Activated naive CD4-positive, alpha-beta T cell treated with anti-CD3 and anti-CD28 coated beads, Interleukin-2, amount 50 U/mL, for 24 hours (primary cell): Measurements from ENCODE around the gene TRAPPC2.
"Not testable (repeated sequence)": the region's sequence is repeated elsewhere in the genome, so short reads cannot be mapped to it uniquely, and the experiment has no call there.

Experiments
- H3K27ac Mint-ChIP-seq: one replicate; pipeline ENCODE4 v1.8.0; 2021; ENCODE audit warnings: mild to moderate bottlenecking, mixed read lengths
- H3K27me3 Mint-ChIP-seq: one replicate; pipeline ENCODE4 v1.8.0; 2021; ENCODE audit warnings: mixed read lengths
- H3K36me3 Mint-ChIP-seq: one replicate; pipeline ENCODE4 v1.8.0; 2021; ENCODE audit warnings: mixed read lengths
- H3K4me1 Mint-ChIP-seq: one replicate; pipeline ENCODE4 v1.8.0; 2021; ENCODE audit warnings: mixed read lengths
- H3K4me3 Mint-ChIP-seq: one replicate; pipeline ENCODE4 v1.8.0; 2021; ENCODE audit warnings: mild to moderate bottlenecking, mixed read lengths
- H3K9me3 Mint-ChIP-seq: one replicate; pipeline ENCODE4 v1.8.0; 2021; ENCODE audit warnings: mixed read lengths

The TRAPPC2 gene

DNA sequence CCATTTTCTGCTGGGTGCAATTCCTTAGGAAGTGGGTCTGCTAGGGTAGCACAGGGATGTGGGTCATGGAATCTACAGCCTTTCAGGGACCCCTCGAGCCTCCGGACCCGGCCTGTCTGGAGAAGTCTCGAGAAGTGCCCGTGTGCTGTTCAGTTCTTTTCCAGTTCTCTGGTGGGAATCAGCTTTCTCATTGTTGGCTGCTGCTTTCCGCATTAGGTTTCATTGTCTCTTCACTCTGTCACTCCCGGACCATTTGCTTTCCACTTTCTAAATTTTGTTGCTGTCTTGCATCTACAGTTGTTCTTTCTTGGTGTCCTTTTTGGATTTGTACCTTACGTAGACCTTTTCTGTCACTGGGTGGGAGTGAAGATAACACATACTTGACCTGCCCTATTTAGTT, 39.4 kb downstream of the TRAPPC2 start:
- Mint-ChIP-seq H3K9me3 (no peaks in the 10 kb centered on the region), H3K36me3 (peaks cover 4% of the 10 kb centered on the region), H3K27me3 (no peaks in the 10 kb centered on the region), H3K4me3 (no peak overlapping the region), H3K4me1 (peaks cover 66% of the 10 kb centered on the region), H3K27ac (peak overlapping the region; percentile 4)

DNA sequence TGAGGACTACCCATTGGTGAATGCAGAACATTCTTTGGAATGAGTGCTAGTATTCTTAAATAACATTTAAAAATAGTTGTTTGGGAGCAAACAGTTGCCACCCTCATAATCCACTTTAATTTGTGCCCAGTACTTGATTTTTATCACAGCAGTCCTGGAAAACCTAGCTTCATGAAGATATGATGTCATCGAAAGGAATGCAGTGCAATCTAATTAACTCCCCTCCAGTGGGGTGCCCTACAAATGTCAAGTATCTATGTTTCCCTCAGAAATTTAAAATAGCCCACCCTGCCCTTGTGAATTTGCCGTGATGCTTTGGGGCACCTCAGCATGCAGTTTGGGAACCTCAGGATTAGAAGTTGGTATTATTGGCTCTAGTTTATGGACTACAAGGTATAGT, 40.1 kb downstream of the TRAPPC2 start:
- Mint-ChIP-seq H3K27me3 (no peaks in the 10 kb centered on the region), H3K4me1 (peaks cover 63% of the 10 kb centered on the region), H3K4me3 (no peak overlapping the region), H3K27ac (no peak overlapping the region), H3K9me3 (no peaks in the 10 kb centered on the region), H3K36me3 (peaks cover 4% of the 10 kb centered on the region)

DNA sequence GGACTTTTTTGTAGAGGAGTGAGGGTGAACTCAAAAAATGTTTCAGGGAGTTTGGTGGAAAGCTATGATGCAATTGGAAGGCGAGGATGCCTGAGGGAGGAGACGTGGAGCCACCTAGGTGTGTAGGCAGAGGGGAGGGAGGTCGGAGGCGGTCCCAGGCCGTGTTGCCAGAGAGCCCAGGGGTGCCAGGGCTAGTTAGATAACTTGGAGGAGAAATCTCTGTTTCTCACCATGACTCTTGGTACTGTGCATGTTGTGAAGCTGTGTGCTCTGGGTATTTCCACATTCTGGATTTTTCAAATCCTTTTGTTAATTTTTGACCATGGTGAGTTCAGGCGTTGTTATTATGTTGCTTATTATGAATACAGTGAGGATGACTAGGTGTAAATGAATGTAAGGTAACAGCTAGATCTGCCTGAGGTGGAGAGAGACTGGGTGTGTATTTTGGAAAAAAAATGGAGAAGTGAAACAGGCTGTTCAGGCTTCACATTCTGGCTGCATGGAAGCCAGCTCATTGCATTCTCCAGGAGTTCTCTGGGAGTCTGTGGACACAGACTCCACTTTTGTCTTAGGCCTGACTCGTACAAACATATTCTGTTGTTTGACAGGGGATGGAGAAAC, 41.0 kb downstream of the TRAPPC2 start:
- peak overlapping the region; percentile 85 for H3K27ac Mint-ChIP-seq
- no peaks in the 10 kb centered on the region for H3K9me3 Mint-ChIP-seq
- peaks cover 61% of the 10 kb centered on the region for H3K4me1 Mint-ChIP-seq
- H3K27me3 Mint-ChIP-seq, result no peaks in the 10 kb centered on the region
- peaks cover 4% of the 10 kb centered on the region for H3K36me3 Mint-ChIP-seq
- H3K4me3 Mint-ChIP-seq, result peak overlapping the region; percentile 53

DNA sequence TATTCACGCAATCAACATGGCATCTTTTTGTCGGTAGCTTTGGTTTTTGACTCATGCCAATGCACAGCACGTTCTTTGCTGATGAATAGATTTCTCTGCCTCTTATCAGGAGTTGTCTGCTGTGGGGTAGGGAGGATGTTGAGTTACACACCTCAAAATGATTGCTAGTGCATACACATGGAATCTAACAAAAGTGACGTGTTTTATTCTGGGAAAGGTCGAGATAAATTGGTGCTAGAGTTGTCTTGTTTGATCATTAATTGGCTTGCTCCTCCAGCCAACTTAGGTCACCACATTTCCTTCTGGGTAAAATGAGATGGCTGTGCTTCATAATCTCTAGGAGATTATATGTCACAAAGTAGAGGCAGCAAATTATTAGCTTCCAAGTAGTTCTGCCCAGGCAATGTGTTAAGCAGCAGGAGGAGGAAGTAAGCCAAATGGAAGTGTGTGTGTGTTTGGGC, 41.6 kb downstream of the TRAPPC2 start:
- Mint-ChIP-seq H3K27ac (peak overlapping the region; percentile 85), H3K27me3 (no peaks in the 10 kb centered on the region), H3K9me3 (no peaks in the 10 kb centered on the region), H3K4me3 (peak overlapping the region; percentile 53), H3K36me3 (peaks cover 4% of the 10 kb centered on the region), H3K4me1 (peaks cover 67% of the 10 kb centered on the region)

DNA sequence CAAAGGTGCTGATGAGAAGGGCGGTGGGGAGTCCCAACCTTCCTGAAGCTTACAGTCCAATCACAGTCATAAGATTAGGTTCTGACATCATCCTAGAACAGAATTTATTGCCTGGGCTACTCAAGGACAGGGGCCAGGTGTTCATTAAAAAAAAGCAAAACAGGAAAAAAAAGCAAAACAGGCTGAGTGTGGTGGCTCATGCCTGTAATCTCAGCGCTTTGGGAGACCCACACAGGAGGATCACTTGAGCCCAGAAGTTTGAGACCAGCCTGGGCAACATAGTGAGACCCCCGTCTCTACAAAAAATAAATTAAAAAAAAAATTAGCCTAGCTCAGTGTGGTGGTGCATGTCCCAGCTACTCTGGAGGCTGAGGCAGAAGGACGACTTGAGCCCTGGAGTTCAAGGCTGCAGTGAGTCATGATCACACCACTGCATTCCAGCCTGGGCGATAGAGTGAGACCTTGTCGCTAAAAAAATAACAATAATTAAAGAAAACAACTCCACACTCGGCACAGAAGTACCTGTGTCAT, 42.5 kb downstream of the TRAPPC2 start:
- H3K36me3 Mint-ChIP-seq, result peaks cover 3% of the 10 kb centered on the region
- H3K27ac Mint-ChIP-seq, result peak overlapping the region; percentile 59
- H3K27me3 Mint-ChIP-seq, result no peaks in the 10 kb centered on the region
- no peaks in the 10 kb centered on the region for H3K9me3 Mint-ChIP-seq
- H3K4me1 Mint-ChIP-seq, result peaks cover 68% of the 10 kb centered on the region
- H3K4me3 Mint-ChIP-seq, result peak overlapping the region; percentile 54

DNA sequence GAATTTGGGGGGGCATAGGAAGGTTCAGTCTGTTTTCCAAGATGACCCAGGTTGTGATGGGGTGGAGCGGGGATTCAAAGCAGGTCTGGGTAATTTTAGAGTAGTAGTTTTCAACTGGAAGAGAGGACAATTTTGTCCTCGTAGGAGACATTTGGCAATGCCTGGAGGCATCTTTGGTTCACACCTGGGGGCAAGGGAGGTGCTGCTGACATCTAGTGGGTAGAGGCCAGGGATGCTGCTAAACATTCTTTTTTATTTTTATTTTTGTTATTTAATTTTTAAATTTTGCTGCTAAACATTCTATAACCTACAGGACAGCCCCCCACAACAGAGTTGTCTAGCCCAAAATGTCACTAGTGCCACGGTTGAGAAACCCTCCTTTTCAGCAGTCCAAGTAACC, 43.6 kb downstream of the TRAPPC2 start:
- Mint-ChIP-seq H3K4me1 (peaks cover 61% of the 10 kb centered on the region), H3K4me3 (peak overlapping the region; percentile 93), H3K9me3 (no peaks in the 10 kb centered on the region), H3K27me3 (no peaks in the 10 kb centered on the region), H3K36me3 (peaks cover 3% of the 10 kb centered on the region), H3K27ac (peak overlapping the region; percentile 96)

DNA sequence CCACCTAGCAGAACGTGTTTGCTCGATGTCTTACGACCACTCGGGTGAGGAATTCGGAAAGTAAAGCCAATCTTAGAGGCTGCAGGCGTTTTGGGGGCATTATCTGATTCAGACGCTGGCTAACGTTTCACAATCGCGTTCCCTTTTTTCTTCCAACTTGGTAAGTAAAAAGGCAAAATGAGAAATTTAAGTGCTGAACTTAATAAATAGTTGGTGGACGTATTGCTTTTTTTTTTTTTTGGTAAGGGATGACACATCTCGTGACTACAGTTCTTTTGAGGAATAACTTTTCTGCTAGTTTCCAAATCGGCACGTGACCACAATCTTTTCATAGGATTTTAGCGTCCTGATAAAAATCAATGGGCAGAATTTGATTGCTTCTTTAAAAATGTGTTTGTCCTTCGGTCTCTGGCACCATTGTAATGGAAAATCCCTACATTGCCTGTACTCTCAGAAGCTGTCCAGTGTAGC, 44.6 kb downstream of the TRAPPC2 start:
- no peaks in the 10 kb centered on the region for H3K9me3 Mint-ChIP-seq
- peak overlapping the region; percentile 93 for H3K4me3 Mint-ChIP-seq
- H3K4me1 Mint-ChIP-seq, result peaks cover 61% of the 10 kb centered on the region
- peaks cover 5% of the 10 kb centered on the region for H3K36me3 Mint-ChIP-seq
- H3K27me3 Mint-ChIP-seq, result no peaks in the 10 kb centered on the region
- H3K27ac Mint-ChIP-seq, result peak overlapping the region; percentile 96

DNA sequence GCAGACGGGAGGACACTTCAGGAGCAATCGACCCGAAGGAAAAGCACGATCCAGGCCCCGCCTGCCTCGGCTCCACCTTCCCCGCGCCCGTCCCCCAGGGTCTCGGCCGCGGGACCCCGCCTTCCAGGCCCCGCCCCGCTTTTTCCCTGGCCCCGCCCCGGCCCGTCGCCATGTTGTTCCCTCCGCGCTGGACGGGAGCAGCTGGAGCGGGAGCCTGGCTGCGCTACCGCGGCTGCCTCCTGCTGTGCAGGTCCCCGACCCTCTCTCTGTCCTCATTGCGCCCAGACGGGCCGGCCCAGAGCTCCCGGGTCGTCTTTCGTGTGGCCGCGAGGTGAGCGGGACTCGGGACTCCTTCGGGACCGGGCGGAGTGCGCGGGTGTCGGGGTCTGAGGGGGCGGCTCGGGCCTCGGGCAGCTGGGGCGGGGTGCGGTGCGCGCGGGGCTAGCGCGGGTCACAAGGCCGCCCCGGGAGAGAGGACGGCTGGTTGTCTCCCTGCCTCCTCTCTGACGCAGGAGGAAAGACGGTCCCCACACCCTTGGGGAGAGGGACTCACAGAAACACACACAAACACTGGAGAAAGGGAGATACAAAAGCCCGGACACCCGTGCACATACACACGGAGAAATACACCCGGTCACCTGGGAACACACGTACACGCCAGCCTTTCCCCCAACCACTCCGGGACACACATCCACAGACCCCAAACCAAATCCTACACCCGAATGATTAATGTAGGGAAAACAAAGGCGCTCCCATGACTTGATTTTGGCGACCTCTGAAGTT, 45.3 kb downstream of the TRAPPC2 start, which contains the start of gene RAB9A:
Gene RAB9A (plus strand): TSS at position 171 of the 783 bp plus-strand sequence. CDS start 19,619 bp downstream, outside the sequence.
- no peaks in the 10 kb centered on the region for H3K27me3 Mint-ChIP-seq
- H3K4me1 Mint-ChIP-seq, result peaks cover 64% of the 10 kb centered on the region
- peaks cover 5% of the 10 kb centered on the region for H3K36me3 Mint-ChIP-seq
- H3K27ac Mint-ChIP-seq, result peak within 1 kb of the TSS; percentile 96
- H3K4me3 Mint-ChIP-seq, result peak within 1 kb of the TSS; percentile 93
- no peaks in the 10 kb centered on the region for H3K9me3 Mint-ChIP-seq

DNA sequence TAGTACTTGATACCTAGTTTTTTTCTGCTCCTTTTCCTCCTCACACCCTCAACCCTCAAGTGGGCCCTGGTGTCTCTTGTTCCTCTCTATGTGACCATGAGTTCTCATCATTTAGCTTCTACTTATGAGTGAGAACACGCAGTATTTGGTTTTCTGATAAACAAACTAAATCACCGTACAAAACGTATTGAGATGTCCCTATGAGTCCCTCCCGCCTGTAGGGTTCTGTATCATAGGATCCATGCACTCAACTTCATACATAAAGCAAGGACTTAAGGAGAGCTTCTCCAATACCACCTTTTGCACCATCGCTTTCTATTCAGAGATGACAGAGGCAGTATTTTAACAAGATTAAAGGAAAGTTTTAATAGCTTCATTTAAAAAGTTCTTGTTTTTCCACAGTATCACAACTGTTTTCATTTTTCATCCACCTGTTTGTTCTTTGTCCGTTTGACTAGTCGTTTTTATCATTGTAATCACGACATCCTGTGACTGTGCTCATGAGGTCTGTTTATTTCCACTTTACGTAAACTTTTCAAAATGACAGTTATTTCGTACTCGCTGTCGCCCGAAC, 45.9 kb downstream of the TRAPPC2 start:
- Mint-ChIP-seq H3K4me3 (peak overlapping the region; percentile 93), H3K9me3 (no peaks in the 10 kb centered on the region), H3K36me3 (peaks cover 8% of the 10 kb centered on the region), H3K4me1 (peaks cover 64% of the 10 kb centered on the region), H3K27ac (peak overlapping the region; percentile 96), H3K27me3 (no peaks in the 10 kb centered on the region)

DNA sequence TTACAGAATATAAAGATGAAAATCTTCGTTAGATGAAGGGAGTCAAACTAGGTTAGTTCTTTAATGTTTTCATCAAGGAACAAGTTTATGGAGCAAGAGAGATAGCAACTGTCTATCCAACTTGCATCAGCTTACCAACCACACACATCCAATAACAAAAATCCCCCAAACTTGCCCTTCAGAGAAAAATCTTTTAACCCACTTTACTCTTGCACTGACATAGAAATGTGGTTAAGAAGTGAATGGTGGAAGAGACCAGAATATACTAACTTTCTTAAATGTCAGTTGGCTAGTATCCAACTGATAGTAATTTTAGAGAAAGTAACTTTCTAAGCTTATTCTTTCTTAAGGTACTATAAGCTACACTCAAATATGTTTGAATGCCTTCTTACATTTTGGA, 47.2 kb downstream of the TRAPPC2 start:
- Mint-ChIP-seq H3K4me3 (peak overlapping the region; percentile 43), H3K27ac (peak overlapping the region; percentile 94), H3K9me3 (no peaks in the 10 kb centered on the region), H3K36me3 (peaks cover 5% of the 10 kb centered on the region), H3K27me3 (no peaks in the 10 kb centered on the region), H3K4me1 (peaks cover 51% of the 10 kb centered on the region)

DNA sequence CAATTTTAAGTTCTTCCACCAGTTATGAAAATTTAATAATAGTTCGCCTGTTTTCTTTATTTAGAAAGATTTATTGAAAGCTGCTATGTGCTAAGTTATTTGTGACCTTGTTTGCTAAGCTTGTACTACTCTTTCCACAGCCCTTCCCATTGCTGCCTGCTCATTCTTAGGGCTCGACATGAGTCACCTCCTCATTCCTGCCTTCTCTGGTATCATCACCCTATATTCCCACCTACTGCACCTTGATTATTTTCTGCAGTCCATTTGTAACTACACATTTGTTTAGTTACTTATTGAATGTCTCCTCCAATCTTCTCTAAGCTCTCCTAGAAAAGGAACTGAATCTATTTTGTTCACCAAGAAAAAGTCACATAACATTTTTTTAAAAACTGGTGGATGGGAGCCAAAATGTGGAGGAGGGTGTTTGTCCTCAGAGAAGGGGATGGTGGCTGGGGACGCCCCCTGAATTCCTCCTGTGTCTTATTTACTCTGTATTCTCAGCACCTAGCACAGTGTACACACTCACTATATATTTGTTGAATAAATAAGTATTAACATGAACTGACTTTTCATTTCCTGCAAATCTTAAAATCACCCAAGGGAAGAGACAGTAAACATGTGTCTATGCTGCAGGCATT, 49.2 kb downstream of the TRAPPC2 start:
- no peaks in the 10 kb centered on the region for H3K27me3 Mint-ChIP-seq
- H3K27ac Mint-ChIP-seq, result peak overlapping the region; percentile 89
- peaks cover 38% of the 10 kb centered on the region for H3K4me1 Mint-ChIP-seq
- peaks cover 5% of the 10 kb centered on the region for H3K36me3 Mint-ChIP-seq
- no peaks in the 10 kb centered on the region for H3K9me3 Mint-ChIP-seq
- no peak overlapping the region for H3K4me3 Mint-ChIP-seq

DNA sequence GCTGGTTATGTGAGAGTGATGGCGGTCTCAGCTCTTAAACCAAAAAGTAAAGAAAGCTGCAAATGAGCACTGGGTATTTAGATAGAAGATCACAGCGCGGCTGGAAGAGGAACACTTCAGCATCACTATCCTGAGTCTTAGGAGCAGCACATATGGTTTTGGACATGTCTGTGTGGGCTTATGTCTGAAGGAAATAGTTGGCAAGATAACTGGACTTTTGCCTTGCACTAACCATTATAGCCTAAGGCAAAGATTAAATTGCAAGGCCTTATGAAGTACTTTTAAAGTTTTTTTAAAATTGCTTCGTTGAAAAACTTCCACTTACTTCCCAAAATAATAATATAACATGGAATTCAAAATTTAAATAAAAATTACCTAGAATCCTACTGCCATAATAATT, 50.1 kb downstream of the TRAPPC2 start:
- peaks cover 5% of the 10 kb centered on the region for H3K36me3 Mint-ChIP-seq
- no peaks in the 10 kb centered on the region for H3K27me3 Mint-ChIP-seq
- H3K4me1 Mint-ChIP-seq, result peaks cover 36% of the 10 kb centered on the region
- no peaks in the 10 kb centered on the region for H3K9me3 Mint-ChIP-seq
- H3K27ac Mint-ChIP-seq, result no peak overlapping the region
- no peak overlapping the region for H3K4me3 Mint-ChIP-seq

DNA sequence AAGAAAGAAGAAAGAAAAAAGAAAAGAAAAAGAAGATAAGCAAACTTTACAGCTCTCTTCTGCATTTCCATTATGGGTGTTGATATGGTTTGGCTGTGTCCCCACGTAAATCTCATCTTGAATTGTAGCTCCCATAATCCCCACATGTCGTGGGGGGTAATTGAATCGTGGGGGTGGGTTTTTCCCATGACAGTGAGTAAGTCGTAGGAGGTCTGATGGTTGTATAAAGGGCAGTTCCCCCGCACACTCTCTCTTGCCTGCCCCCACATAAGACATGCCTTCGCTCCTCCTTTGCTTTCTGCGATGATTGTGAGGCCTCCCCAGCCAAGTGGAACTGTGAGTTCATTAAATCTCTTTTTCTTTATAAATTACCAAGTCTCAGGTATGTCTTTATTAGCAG, 52.8 kb downstream of the TRAPPC2 start:
- H3K27ac Mint-ChIP-seq, result no peak overlapping the region
- peaks cover 5% of the 10 kb centered on the region for H3K36me3 Mint-ChIP-seq
- H3K4me3 Mint-ChIP-seq, result no peak overlapping the region
- H3K9me3 Mint-ChIP-seq, result no peaks in the 10 kb centered on the region
- peaks cover 18% of the 10 kb centered on the region for H3K4me1 Mint-ChIP-seq
- H3K27me3 Mint-ChIP-seq, result no peaks in the 10 kb centered on the region

DNA sequence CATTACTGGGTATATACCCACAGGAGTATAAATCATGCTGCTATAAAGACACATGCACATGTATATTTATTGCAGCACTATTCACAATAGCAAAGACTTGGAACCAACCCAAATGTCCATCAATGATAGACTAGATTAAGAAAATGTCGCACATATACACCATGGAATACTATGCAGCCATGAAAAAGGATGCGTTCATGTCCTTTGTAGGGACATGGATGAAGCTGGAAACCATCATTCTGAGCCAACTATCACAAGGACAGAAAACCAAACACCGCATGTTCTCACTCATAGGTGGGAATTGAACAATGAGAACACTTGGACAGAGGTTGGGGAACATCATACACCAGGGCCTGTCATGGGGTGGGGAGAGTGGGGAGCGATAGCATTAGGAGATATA, 54.7 kb downstream of the TRAPPC2 start:
- H3K4me1 Mint-ChIP-seq, H3K27ac Mint-ChIP-seq, H3K4me3 Mint-ChIP-seq, H3K9me3 Mint-ChIP-seq, H3K27me3 Mint-ChIP-seq, H3K36me3 Mint-ChIP-seq: not testable (repeated sequence)

DNA sequence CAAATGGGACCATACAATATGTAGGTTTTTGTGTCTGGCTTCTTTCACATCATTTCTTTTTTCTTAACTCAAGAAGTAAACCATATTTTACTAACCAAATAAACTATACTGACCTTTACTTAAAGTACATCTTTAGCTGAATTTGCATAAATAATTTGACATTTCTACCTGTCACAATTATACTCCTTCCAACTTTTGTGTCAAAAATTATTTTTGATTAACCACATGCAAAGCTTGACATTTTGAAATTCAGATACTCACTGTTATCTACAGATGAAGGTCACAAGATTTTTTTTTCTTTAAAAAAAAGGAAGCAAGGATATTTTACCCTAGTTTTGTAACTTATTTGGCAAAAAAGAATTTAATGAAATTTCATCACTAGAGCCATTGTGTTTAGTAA, 57.5 kb downstream of the TRAPPC2 start:
- Mint-ChIP-seq H3K27ac (no peak overlapping the region), H3K4me3 (no peak overlapping the region), H3K27me3 (no peaks in the 10 kb centered on the region), H3K36me3 (no peaks in the 10 kb centered on the region), H3K4me1 (no peaks in the 10 kb centered on the region), H3K9me3 (no peaks in the 10 kb centered on the region)
